ENCODE data around the gene TNFRSF19.
A peak's percentile ranks its signal among the peaks of the same experiment; 100 is the strongest.
"Not testable (repeated sequence)": the region's sequence is repeated elsewhere in the genome, so short reads cannot be mapped to it uniquely, and the experiment has no call there.

The TNFRSF19 gene

GRCh38 chr13:23674795-23675640, 104.8 kb downstream of the TNFRSF19 start:
- no peak overlapping the region for H3K4me3 ChIP-seq (replicated peaks; ENCODE audit: low read depth, low read length)
- DNase-seq (ENCODE audit: low read depth), result peak; percentile 83
- TF ChIP-seq CTCF (IDR thresholded peaks at IDR 0.05; ENCODE audit: low read length, missing control alignments), result no peak

- not testable (repeated sequence) for DNase-seq (ENCODE audit: low read depth); H3K4me3 ChIP-seq (replicated peaks; ENCODE audit: low read depth, low read length)
These were observed 107.6 kb downstream of the TNFRSF19 start for GRCh38 chr13:23677679-23678288.

- no peak overlapping the region for H3K4me3 ChIP-seq (replicated peaks; ENCODE audit: low read depth, low read length)
- DNase-seq (ENCODE audit: low read depth), result no peak
- no peak for TF ChIP-seq CTCF (IDR thresholded peaks at IDR 0.05; ENCODE audit: low read length, missing control alignments)
These were observed 108.6 kb downstream of the TNFRSF19 start for GRCh38 chr13:23678795-23679194.

- TF ChIP-seq CTCF (IDR thresholded peaks at IDR 0.05; ENCODE audit: low read length, missing control alignments), result no peak
- no peak overlapping the region for H3K4me3 ChIP-seq (replicated peaks; ENCODE audit: low read depth, low read length)
- peak; percentile 77 for DNase-seq (ENCODE audit: low read depth)
These were observed 109.0 kb downstream of the TNFRSF19 start for GRCh38 chr13:23679220-23679619.

GRCh38 chr13:23680845-23681669, 110.8 kb downstream of the TNFRSF19 start:
- no peak for TF ChIP-seq CTCF (IDR thresholded peaks at IDR 0.05; ENCODE audit: low read length, missing control alignments)
- DNase-seq (ENCODE audit: low read depth), result peak; percentile 84
- H3K4me3 ChIP-seq (replicated peaks; ENCODE audit: low read depth, low read length), result no peak overlapping the region

- TF ChIP-seq CTCF (IDR thresholded peaks at IDR 0.05; ENCODE audit: low read length, missing control alignments), result no peak
- no peak for DNase-seq (ENCODE audit: low read depth)
- H3K4me3 ChIP-seq (replicated peaks; ENCODE audit: low read depth, low read length), result no peak overlapping the region
These were observed 112.9 kb downstream of the TNFRSF19 start for GRCh38 chr13:23683084-23683483.

GRCh38 chr13:23684647-23685046, 114.4 kb downstream of the TNFRSF19 start:
- H3K4me3 ChIP-seq (replicated peaks; ENCODE audit: low read depth, low read length), result no peak overlapping the region
- no peak for DNase-seq (ENCODE audit: low read depth)
- TF ChIP-seq CTCF (IDR thresholded peaks at IDR 0.05; ENCODE audit: low read length, missing control alignments), result no peak

Data from fibroblast of pulmonary artery (primary cell).